Vagina (tissue), 2 donors: ENCODE results near the gene MDGA2. TPM values are rescaled to one million over a fixed set of nuclear protein-coding genes. Genes with fewer than 3 reads are reported as not detected.

Experiments used
- DNase-seq, 2 donors: peaks; one replicate each; pipeline ENCODE4 v3.0.0-alpha.2; 2017; ENCODE audit errors: extremely low spot score in 2 of 2
- H3K27ac ChIP-seq: fragments of 200-600 bp; sonication (generic); one replicate; pipeline ENCODE4 v1.5.1; 2019
- H3K27me3 ChIP-seq: fragments of 200-600 bp; sonication (generic); one replicate; pipeline ENCODE4 v1.5.1; 2019
- H3K36me3 ChIP-seq, 2 donors: fragments of 200-600 bp; sonication (generic); one replicate each; pipeline ENCODE4 v1.5.1; 2017 to 2019
- H3K4me1 ChIP-seq: fragments of 200-600 bp; sonication (generic); one replicate; pipeline ENCODE4 v1.5.1; 2019
- H3K4me3 ChIP-seq, 2 donors: fragments of 200-600 bp; sonication (generic); 1 replicate in 1 of 2; 2 replicates in 1 of 2; pipeline ENCODE4 v1.5.1; 2016 to 2019
- H3K9me3 ChIP-seq: fragments of 200-600 bp; sonication (generic); one replicate; pipeline ENCODE4 v1.5.1; 2019
- CTCF ChIP-seq, 3 experiments: fragments of 450-650 bp in 2 of 3; fragments of 200-600 bp in 1 of 3; sonication (generic) in 1 of 3; IDR thresholded peaks; one replicate each; pipeline ENCODE4 v1.5.1; 2017 to 2019; ENCODE audit warnings: antibody characterized with exemption in 3 of 3, mild to moderate bottlenecking in 2 of 3, moderate library complexity in 2 of 3
- POLR2A ChIP-seq, 2 donors: fragments of 450-650 bp; IDR thresholded peaks; one replicate each; pipeline ENCODE4 v1.6.1; 2017; ENCODE audit warnings: antibody characterized with exemption in 2 of 2, mild to moderate bottlenecking in 2 of 2, moderate library complexity in 2 of 2
- POLR2AphosphoS5 ChIP-seq, 2 donors: sonication (generic); formaldehyde crosslinking; IDR thresholded peaks; one replicate each; pipeline ENCODE4 v1.9.0; 2017; ENCODE audit warnings: antibody characterized with exemption in 2 of 2, mild to moderate bottlenecking in 2 of 2, low read depth in 1 of 2; ENCODE audit not compliant: insufficient read depth in 1 of 2
- intact Hi-C: fragments of 100-400 bp; cut with DNase I; formaldehyde crosslinking; loops from one replicate; pipeline ENCODE4 v1.15.1; 2023
- total RNA-seq: library from RNA; depleted of rRNA; stranded (reverse); fragments of >200 nt; gene quantifications from one replicate; pipeline ENCODE4 v1.2.3, GENCODE V29; 2016

The MDGA2 gene
- total RNA-seq, 1 donor from 2014 or later = not detected

GRCh38 chr14:47392326-47392725, 283.1 kb downstream of the MDGA2 start:
- Histone ChIP-seq H3K27me3 (no peaks in the 10 kb centered on the region), H3K9me3 (no peaks in the 10 kb centered on the region), H3K36me3 (no peaks in the 10 kb centered on the region), H3K27ac (no peak overlapping the region), H3K4me1 (no peaks in the 10 kb centered on the region), H3K4me3 (no peak overlapping the region)
- TF ChIP-seq CTCF (IDR thresholded peaks at IDR 0.05) (no peak), POLR2AphosphoS5 (IDR thresholded peaks at IDR 0.05; ENCODE audit: insufficient read depth in 1 of 2, low read depth in 1 of 2) (no peak), POLR2A (IDR thresholded peaks at IDR 0.05) (no peak)
- intact Hi-C loops = no loop called here
- DNase-seq = no peak

- no peak for TF ChIP-seq CTCF (IDR thresholded peaks at IDR 0.05)
- TF ChIP-seq POLR2A (IDR thresholded peaks at IDR 0.05) = no peak
- no peak for TF ChIP-seq POLR2AphosphoS5 (IDR thresholded peaks at IDR 0.05; ENCODE audit: insufficient read depth in 1 of 2, low read depth in 1 of 2)
- DNase-seq = no peak
- intact Hi-C loops = no loop called here
- H3K4me1 ChIP-seq = no peaks in the 10 kb centered on the region
- H3K36me3 ChIP-seq = no peaks in the 10 kb centered on the region
- H3K27me3 ChIP-seq = no peaks in the 10 kb centered on the region
- H3K27ac ChIP-seq = no peak overlapping the region
- no peak overlapping the region for H3K4me3 ChIP-seq
- H3K9me3 ChIP-seq = no peaks in the 10 kb centered on the region
These were observed 284.4 kb downstream of the MDGA2 start for GRCh38 chr14:47390831-47391504.

GRCh38 chr14:47389535-47389934, 285.9 kb downstream of the MDGA2 start:
- intact Hi-C loops = no loop called here
- Histone ChIP-seq H3K9me3 (no peaks in the 10 kb centered on the region), H3K27ac (no peak overlapping the region), H3K4me1 (no peaks in the 10 kb centered on the region), H3K27me3 (no peaks in the 10 kb centered on the region), H3K36me3 (no peaks in the 10 kb centered on the region), H3K4me3 (no peak overlapping the region)
- DNase-seq = no peak
- TF ChIP-seq POLR2AphosphoS5 (IDR thresholded peaks at IDR 0.05; ENCODE audit: insufficient read depth in 1 of 2, low read depth in 1 of 2) (no peak), CTCF (IDR thresholded peaks at IDR 0.05) (no peak), POLR2A (IDR thresholded peaks at IDR 0.05) (no peak)

- TF ChIP-seq POLR2AphosphoS5 (IDR thresholded peaks at IDR 0.05; ENCODE audit: insufficient read depth in 1 of 2, low read depth in 1 of 2) (no peak), CTCF (IDR thresholded peaks at IDR 0.05) (no peak), POLR2A (IDR thresholded peaks at IDR 0.05) (no peak)
- DNase-seq = no peak
- intact Hi-C loops = no loop called here
These were observed 309.4 kb downstream of the MDGA2 start for GRCh38 chr14:47366006-47366405.

GRCh38 chr14:47365233-47365632, 310.2 kb downstream of the MDGA2 start:
- no peaks in the 10 kb centered on the region for H3K36me3 ChIP-seq
- H3K27ac ChIP-seq = no peak overlapping the region
- no peak for TF ChIP-seq CTCF (IDR thresholded peaks at IDR 0.05)
- H3K4me1 ChIP-seq = no peaks in the 10 kb centered on the region
- no peaks in the 10 kb centered on the region for H3K9me3 ChIP-seq
- intact Hi-C loops = no loop called here
- no peaks in the 10 kb centered on the region for H3K27me3 ChIP-seq
- DNase-seq = no peak
- H3K4me3 ChIP-seq = no peak overlapping the region

More at GRCh38 chr14:47366006-47366405, 309.4 kb downstream of the MDGA2 start:
- H3K4me1 ChIP-seq = no peaks in the 10 kb centered on the region
- H3K36me3 ChIP-seq = no peaks in the 10 kb centered on the region
- H3K27ac ChIP-seq = no peak overlapping the region
- H3K27me3 ChIP-seq = no peaks in the 10 kb centered on the region
- H3K4me3 ChIP-seq = no peak overlapping the region
- no peaks in the 10 kb centered on the region for H3K9me3 ChIP-seq
